Stimulated activated CD8-positive, alpha-beta memory T cell treated with anti-CD3 and anti-CD28 coated beads, Interleukin-15, amount 100 ng/mL, for 1 hour (primary cell): Measurements from ENCODE around the gene ITPR3.

Experiments used
- DNase-seq: peaks from one replicate; pipeline ENCODE4 v3.0.0-alpha.2; 2020; ENCODE audit warnings: low read depth

ITPR3 gene

GRCh38 chr6:33670086-33670660 is 49.1 kb downstream of the ITPR3 start:
- DNase-seq = no peak

- DNase-seq = no peak
Observed at GRCh38 chr6:33670971-33671743, 50.0 kb downstream of the ITPR3 start.

- no peak for DNase-seq
Observed at GRCh38 chr6:33671744-33672072, 50.6 kb downstream of the ITPR3 start.

GRCh38 chr6:33672808-33673207 is 51.7 kb downstream of the ITPR3 start:
- DNase-seq = no peak

GRCh38 chr6:33673851-33674250 is 52.7 kb downstream of the ITPR3 start:
- no peak for DNase-seq

- no peak for DNase-seq
Observed at GRCh38 chr6:33675968-33676367, 54.8 kb downstream of the ITPR3 start.

GRCh38 chr6:33676416-33677142 is 55.5 kb downstream of the ITPR3 start:
- no peak for DNase-seq

- DNase-seq = no peak
Observed at GRCh38 chr6:33677143-33677660, 56.1 kb downstream of the ITPR3 start.

GRCh38 chr6:33677689-33678088 is 56.6 kb downstream of the ITPR3 start:
- DNase-seq = no peak

GRCh38 chr6:33678233-33678931 is 57.3 kb downstream of the ITPR3 start:
- no peak for DNase-seq

GRCh38 chr6:33678932-33679490 is 57.9 kb downstream of the ITPR3 start:
- DNase-seq = no peak

- no peak for DNase-seq
Observed at GRCh38 chr6:33679761-33680160, 58.6 kb downstream of the ITPR3 start.

GRCh38 chr6:33682341-33682740 is 61.2 kb downstream of the ITPR3 start:
- no peak for DNase-seq

- no peak for DNase-seq
Observed at GRCh38 chr6:33683051-33683571, 62.0 kb downstream of the ITPR3 start.

- no peak for DNase-seq
Observed at GRCh38 chr6:33683576-33684427, 62.7 kb downstream of the ITPR3 start.

- DNase-seq = no peak
Observed at GRCh38 chr6:33684428-33684896, 63.3 kb downstream of the ITPR3 start.

GRCh38 chr6:33684983-33685382 is 63.9 kb downstream of the ITPR3 start:
- no peak for DNase-seq

- no peak for DNase-seq
Observed at GRCh38 chr6:33685411-33686224, 64.5 kb downstream of the ITPR3 start.

- no peak for DNase-seq
Observed at GRCh38 chr6:33686225-33686924, 65.3 kb downstream of the ITPR3 start.
